H1 (cell line): Measurements from ENCODE around the gene CEP135. TPM values are rescaled to one million over a fixed set of nuclear protein-coding genes. Genes with fewer than 3 reads are reported as not detected.

Source experiments
- CTCF ChIA-PET: fragments of 300-600 bp; sonication (Branson Sonifier 250); formaldehyde crosslinking; loops from one replicate; lab custom pipeline; 2021; ENCODE audit not compliant: partially characterized antibody; lab: Charles Lee
- POLR2A ChIA-PET: fragments of 300-600 bp; sonication (Branson Sonifier 250); formaldehyde crosslinking; loops from one replicate; lab custom pipeline; 2021; ENCODE audit warnings: inconsistent platforms; ENCODE audit not compliant: partially characterized antibody; lab: Charles Lee
- DNase-seq, 2 experiments: peaks; one replicate each; pipeline versions ENCODE4 v3.0.0 to v3.0.0-alpha.2; 2010 to 2022; ENCODE audit warnings: low spot score in 2 of 2, low read depth in 1 of 2, mixed read lengths in 1 of 2
- FAIRE-seq: peaks from 2 replicates; lab custom pipeline; 2011; peaks lifted over from hg19 to GRCh38; lab: Jason Lieb, UNC
- H2AFZ ChIP-seq: 2 replicates; pipeline ENCODE4 v1.8.1; 2012; ENCODE audit warnings: low read length, inconsistent platforms
- H2AK5ac ChIP-seq: 2 replicates; pipeline ENCODE4 v1.6.1; 2013; ENCODE audit warnings: low read depth, low read length
- H2BK120ac ChIP-seq: replicated peaks from 2 replicates; pipeline ENCODE3; 2013; ENCODE audit warnings: low read depth, low read length, inconsistent platforms
- H2BK12ac ChIP-seq: 2 replicates; pipeline ENCODE4 v1.6.1; 2013; ENCODE audit warnings: low read depth, low read length
- H2BK15ac ChIP-seq: 2 replicates; pipeline ENCODE4 v1.6.1; 2013; ENCODE audit warnings: low read length
- H2BK20ac ChIP-seq: 2 replicates; pipeline ENCODE4 v1.6.1; 2013; ENCODE audit warnings: low read length
- H2BK5ac ChIP-seq: 2 replicates; pipeline ENCODE4 v1.6.1; 2013; ENCODE audit warnings: low read depth, low read length
- H3K14ac ChIP-seq: 2 replicates; pipeline ENCODE4 v1.6.1; 2013; ENCODE audit warnings: inconsistent platforms; ENCODE audit not compliant: insufficient read length
- H3K18ac ChIP-seq: 2 replicates; pipeline ENCODE4 v1.6.1; 2013; ENCODE audit warnings: low read length; ENCODE audit errors: extremely low read depth
- H3K23ac ChIP-seq: 2 replicates; pipeline ENCODE4 v1.6.1; 2013; ENCODE audit warnings: inconsistent platforms; ENCODE audit not compliant: insufficient read length
- H3K23me2 ChIP-seq: 2 replicates; pipeline ENCODE4 v1.6.1; 2013; ENCODE audit warnings: low read depth, low read length
- H3K27ac ChIP-seq: 2 replicates; pipeline ENCODE4 v1.6.1; 2011; ENCODE audit warnings: low read depth, low read length, inconsistent platforms
- H3K27me3 ChIP-seq, 4 experiments: replicated peaks in 1 of 4; 1 replicate in 1 of 4; 2 replicates in 3 of 4; pipeline versions ENCODE4 v1.6.1 to v1.8.1; 2011 to 2013; ENCODE audit warnings: low read length in 3 of 4, mild to moderate bottlenecking in 3 of 4, inconsistent platforms in 2 of 4, mixed read lengths in 2 of 4, moderate library complexity in 1 of 4; ENCODE audit not compliant: control insufficient read depth in 3 of 4, insufficient read depth in 3 of 4; ENCODE audit errors: extremely low read depth in 1 of 4
- H3K36me3 ChIP-seq, 4 experiments: 2 replicates each; pipeline versions ENCODE4 v1.6.1 to v1.8.1; 2011 to 2013; ENCODE audit warnings: mild to moderate bottlenecking in 4 of 4, low read length in 3 of 4, moderate library complexity in 2 of 4, control low read depth in 1 of 4, inconsistent platforms in 1 of 4; ENCODE audit not compliant: insufficient read depth in 4 of 4, control insufficient read depth in 2 of 4
- H3K4ac ChIP-seq: replicated peaks from 2 replicates; pipeline ENCODE3; 2013; ENCODE audit warnings: low read length, low read depth, mixed read lengths, inconsistent platforms; ENCODE audit not compliant: insufficient read length
- H3K4me1 ChIP-seq, 4 experiments: replicated peaks in 1 of 4; 1 replicate in 1 of 4; 2 replicates in 3 of 4; pipeline versions ENCODE4 v1.6.1 to v1.8.1; 2011 to 2013; ENCODE audit warnings: low read length in 3 of 4, inconsistent platforms in 2 of 4, mixed read lengths in 1 of 4; ENCODE audit not compliant: insufficient read depth in 4 of 4, control insufficient read depth in 3 of 4
- H3K4me2 ChIP-seq, 2 experiments: 2 replicates each; pipeline versions ENCODE4 v1.6.1 to v1.8.1; 2011 to 2013; ENCODE audit warnings: low read depth in 2 of 2, low read length in 2 of 2, control low read depth in 1 of 2, inconsistent platforms in 1 of 2, mild to moderate bottlenecking in 1 of 2; ENCODE audit not compliant: insufficient read depth in 1 of 2
- H3K4me3 ChIP-seq, 4 experiments: fragments of 200-600, 300-600 bp in 1 of 4; sonication (generic), shearing (Covaris generic), sonication (Bioruptor Twin) in 1 of 4; 2 replicates each; pipeline versions ENCODE4 v1.5.1 to v1.8.1; 2011 to 2016; ENCODE audit warnings: low read length in 4 of 4, low read depth in 3 of 4, control low read depth in 2 of 4, inconsistent platforms in 2 of 4, mild to moderate bottlenecking in 2 of 4, mixed read lengths in 1 of 4, moderate library complexity in 1 of 4; ENCODE audit not compliant: insufficient read depth in 2 of 4; ENCODE audit errors: extremely low read depth in 1 of 4
- H3K56ac ChIP-seq: replicated peaks from 2 replicates; pipeline ENCODE3; 2013; ENCODE audit warnings: low read depth, mild to moderate bottlenecking, mixed read lengths, low read length, inconsistent platforms; ENCODE audit not compliant: insufficient read length
- H3K79me1 ChIP-seq: 2 replicates; pipeline ENCODE4 v1.6.1; 2013; ENCODE audit warnings: low read depth, low read length, control low read depth
- H3K79me2 ChIP-seq, 2 experiments: 2 replicates each; pipeline versions ENCODE4 v1.6.1 to v1.8.1; 2012 to 2013; ENCODE audit warnings: low read length in 2 of 2, mild to moderate bottlenecking in 2 of 2, inconsistent platforms in 1 of 2; ENCODE audit not compliant: insufficient read depth in 2 of 2, control insufficient read depth in 1 of 2
- H3K9ac ChIP-seq, 4 experiments: replicated peaks in 1 of 4; 1 replicate in 1 of 4; 2 replicates in 3 of 4; pipeline versions ENCODE4 v1.6.1 to v1.8.1; 2011 to 2013; ENCODE audit warnings: low read depth in 3 of 4, low read length in 3 of 4, control low read depth in 2 of 4, mild to moderate bottlenecking in 2 of 4, moderate library complexity in 2 of 4, inconsistent platforms in 1 of 4; ENCODE audit errors: extremely low read depth in 1 of 4
- H3K9me3 ChIP-seq, 2 experiments: 2 replicates each; pipeline versions ENCODE4 v1.6.1 to v1.8.1; 2012 to 2013; ENCODE audit warnings: mild to moderate bottlenecking in 2 of 2, moderate library complexity in 2 of 2, control low read depth in 1 of 2, inconsistent platforms in 1 of 2, low read depth in 1 of 2, low read length in 1 of 2, mixed read lengths in 1 of 2; ENCODE audit not compliant: insufficient read depth in 2 of 2
- H4K20me1 ChIP-seq, 2 experiments: replicated peaks in 1 of 2; 2 replicates each; pipeline versions ENCODE3 to v1.8.1; 2011 to 2013; ENCODE audit warnings: inconsistent platforms in 2 of 2, low read length in 2 of 2, mild to moderate bottlenecking in 1 of 2; ENCODE audit not compliant: insufficient read depth in 2 of 2, control insufficient read depth in 1 of 2
- H4K5ac ChIP-seq: 2 replicates; pipeline ENCODE4 v1.6.1; 2013; ENCODE audit warnings: low read length, low read depth, mixed read lengths, inconsistent platforms; ENCODE audit not compliant: insufficient read length
- H4K8ac ChIP-seq: 2 replicates; pipeline ENCODE4 v1.8.0; 2013; ENCODE audit warnings: mild to moderate bottlenecking, moderate library complexity, low read length, inconsistent platforms; ENCODE audit not compliant: insufficient read depth; ENCODE audit errors: extremely low read depth
- H4K91ac ChIP-seq: replicated peaks from 2 replicates; pipeline ENCODE3; 2013; ENCODE audit warnings: low read length, mixed read lengths, inconsistent platforms; ENCODE audit not compliant: insufficient read length
- BCL11A ChIP-seq, 2 experiments: IDR thresholded peaks; one replicate each; pipeline ENCODE4 v1.6.1; 2011; ENCODE audit warnings: low read depth in 2 of 2, low read length in 2 of 2, mild to moderate bottlenecking in 2 of 2
- BRCA1 ChIP-seq: IDR thresholded peaks from 2 replicates; pipeline ENCODE4 v1.6.1; 2012; ENCODE audit warnings: low read depth, low read length, improper control_type of control experiment
- JUN ChIP-seq: IDR thresholded peaks from 2 replicates; pipeline ENCODE4 v1.6.1; 2011; ENCODE audit warnings: low read depth, mild to moderate bottlenecking, improper control_type of control experiment, low read length
- MAFK ChIP-seq: IDR thresholded peaks from 2 replicates; pipeline ENCODE4 v1.6.1; 2012; ENCODE audit warnings: low read depth, mild to moderate bottlenecking, improper control_type of control experiment, low read length
- MAX ChIP-seq: IDR thresholded peaks from 2 replicates; pipeline ENCODE4 v1.6.1; 2012; ENCODE audit warnings: inconsistent platforms
- NRF1 ChIP-seq: IDR thresholded peaks from 2 replicates; pipeline ENCODE4 v1.6.1; 2011; ENCODE audit warnings: mild to moderate bottlenecking, low read depth, low read length, improper control_type of control experiment
- RBBP5 ChIP-seq: IDR thresholded peaks from 2 replicates; pipeline ENCODE4 v1.7.1; 2012; ENCODE audit warnings: low read depth, mild to moderate bottlenecking, inconsistent platforms, low read length, moderate library complexity, borderline replicate concordance
- SRF ChIP-seq: IDR thresholded peaks from 2 replicates; pipeline ENCODE4 v1.6.1; 2011; ENCODE audit warnings: mild to moderate bottlenecking, low read depth, low read length, moderate library complexity
- TBP ChIP-seq: IDR thresholded peaks from 2 replicates; pipeline ENCODE4 v1.6.1; 2011; ENCODE audit warnings: low read depth, low read length, improper control_type of control experiment
- TCF12 ChIP-seq: IDR thresholded peaks from 2 replicates; pipeline ENCODE4 v1.6.1; 2011; ENCODE audit warnings: low read depth, mild to moderate bottlenecking, low read length
- WGBS, 2 experiments: shearing (Covaris generic) in 1 of 2; methylation state at CpG; one replicate each; pipeline versions ENCODE4 v1.1.6 to v1.1.7; 2013 to 2015; ENCODE audit warnings: low lambda C conversion rate in 2 of 2, mixed read lengths in 2 of 2, inconsistent platforms in 1 of 2, low coverage in 1 of 2, missing lambda C conversion rate in 1 of 2; ENCODE audit not compliant: insufficient replicate concordance in 2 of 2, insufficient coverage in 1 of 2, insufficient read length in 1 of 2; ENCODE audit errors: extremely low coverage in 1 of 2, missing lambda C conversion rate in 1 of 2; 5-methylcytosine and 5-hydroxymethylcytosine counted together
- polyA plus RNA-seq, 7 experiments: library from polyadenylated mRNA; depleted of rRNA in 3 of 7; stranded (reverse) in 5 of 7; unstranded in 2 of 7; fragments of >200 nt in 5 of 7; fragments of 200-250 nt in 2 of 7; gene quantifications; 1 replicate in 5 of 7; 2 replicates in 1 of 7; 4 replicates in 1 of 7; pipeline versions ENCODE4 v1.2.1 to v1.2.3, GENCODE V29; 2011 to 2013; ENCODE audit warnings: missing spikeins in 2 of 7, mixed read lengths in 2 of 7
- total RNA-seq: library from RNA; stranded (reverse); fragmentation: NEBNext Ultra II Directional; extraction: Animal tissue kit (Norgen Biotek cat#: 25700); gene quantifications from 2 replicates; pipeline ENCODE4 v1.2.1, GENCODE V29; 2021

The CEP135 gene
- total and polyA plus RNA-seq, 2 of the 8 experiments (the other 6 are each of a cell fraction or from before 2014, with no cell fraction given), result 2.7 to 14.5 TPM

GRCh38 chr4:56052966-56053365 lies 104.2 kb downstream of the CEP135 start:
- Histone ChIP-seq H2AFZ (no peak overlapping the region), H3K23ac (no peak overlapping the region), H4K5ac (no peak overlapping the region), H2BK12ac (no peak overlapping the region), H3K36me3 (no peaks in the 10 kb centered on the region), H2AK5ac (no peak overlapping the region), H4K20me1 (no peaks in the 10 kb centered on the region), H3K27me3 (no peaks in the 10 kb centered on the region), H2BK15ac (no peak overlapping the region), H3K9me3 (no peaks in the 10 kb centered on the region), H4K91ac (no peak overlapping the region), H3K9ac (no peak overlapping the region), H3K79me2 (peaks cover 0 to 67% of the 10 kb centered on the region in 2 experiments; a peak in 2 of 4 replicates), H2BK5ac (no peak overlapping the region), H3K4me2 (no peak overlapping the region), H3K27ac (no peak overlapping the region), H3K79me1 (no peaks in the 10 kb centered on the region), H2BK120ac (no peak overlapping the region), H3K4me1 (peaks cover 0 to 15% (median 6%) of the 10 kb centered on the region in 4 experiments; a peak in 3 of 7 replicates), H3K4me3 (no peak overlapping the region), H2BK20ac (no peak overlapping the region), H3K56ac (no peak overlapping the region), H3K23me2 (peaks cover 9% of the 10 kb centered on the region), H4K8ac (no peak overlapping the region), H3K14ac (no peak overlapping the region), H3K18ac (no peak overlapping the region), H3K4ac (no peak overlapping the region)
- POLR2A ChIA-PET, result no interaction called here
- CTCF ChIA-PET, result interaction anchor here (1.4 kb wide), 1 partner anchor 157 kb away, joined by 3 read pairs; no protein-coding TSS in a partner anchor
- no peak for TF ChIP-seq RBBP5
- no peak for TF ChIP-seq SRF
- TF ChIP-seq JUN, result no peak
- no peak for TF ChIP-seq MAFK
- TF ChIP-seq BRCA1, result no peak
- no peak for TF ChIP-seq NRF1
- TF ChIP-seq TCF12, result no peak
- TF ChIP-seq MAX, result no peak
- TF ChIP-seq BCL11A (IDR thresholded peaks at IDR 0.05; ENCODE audit: low read depth in 2 of 2, low read length in 2 of 2), result no peak
- TF ChIP-seq TBP, result no peak
- 85% methylated on average over 5 of the region's 5 CpGs; no CpG with 5 or more reads in 1 of the 2 experiments for WGBS, 2 experiments
- FAIRE-seq (no peak), DNase-seq (no peak)
